ENCODE data around the gene MPIG6B. TPM values are rescaled to one million over a fixed set of nuclear protein-coding genes. Genes with fewer than 3 reads are reported as not detected.

MPIG6B gene
- total RNA-seq, 1 experiment from 2014 or later: not detected

DNA sequence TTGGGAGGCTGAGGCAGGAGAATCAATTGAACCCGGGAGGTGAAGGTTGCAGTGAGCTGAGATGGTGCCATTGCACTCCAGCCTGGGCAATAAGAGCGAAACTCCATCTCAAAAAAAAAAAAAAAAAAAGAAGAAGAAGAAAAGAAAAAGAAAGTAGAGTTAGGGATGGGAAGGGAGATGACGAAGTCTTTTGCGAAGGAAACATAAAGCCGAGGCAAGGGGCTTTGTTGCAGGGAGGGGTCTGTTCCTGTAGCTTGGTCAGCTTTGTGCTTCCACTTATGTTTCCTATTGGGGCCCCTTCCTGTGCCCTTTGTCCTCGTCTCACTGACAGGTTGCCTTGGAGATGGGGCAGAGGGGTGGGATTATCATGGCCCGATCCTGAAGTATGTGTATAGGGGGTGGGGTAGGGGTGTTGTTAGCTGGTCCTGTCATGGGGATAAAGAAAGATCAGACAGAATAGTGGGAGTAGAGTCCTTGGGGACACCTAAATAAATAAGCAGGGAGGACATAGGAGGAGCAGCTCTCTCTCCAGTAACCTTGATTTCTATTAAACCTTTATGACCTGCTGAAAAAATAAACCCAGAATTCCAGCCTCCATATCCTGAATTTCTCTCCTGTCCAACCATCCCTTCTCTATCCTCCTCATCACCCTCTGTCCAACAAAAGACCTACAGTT, 14.3 kb downstream of the MPIG6B start:
- peak; percentile 67 for DNase-seq (ENCODE audit: low read depth)

DNA sequence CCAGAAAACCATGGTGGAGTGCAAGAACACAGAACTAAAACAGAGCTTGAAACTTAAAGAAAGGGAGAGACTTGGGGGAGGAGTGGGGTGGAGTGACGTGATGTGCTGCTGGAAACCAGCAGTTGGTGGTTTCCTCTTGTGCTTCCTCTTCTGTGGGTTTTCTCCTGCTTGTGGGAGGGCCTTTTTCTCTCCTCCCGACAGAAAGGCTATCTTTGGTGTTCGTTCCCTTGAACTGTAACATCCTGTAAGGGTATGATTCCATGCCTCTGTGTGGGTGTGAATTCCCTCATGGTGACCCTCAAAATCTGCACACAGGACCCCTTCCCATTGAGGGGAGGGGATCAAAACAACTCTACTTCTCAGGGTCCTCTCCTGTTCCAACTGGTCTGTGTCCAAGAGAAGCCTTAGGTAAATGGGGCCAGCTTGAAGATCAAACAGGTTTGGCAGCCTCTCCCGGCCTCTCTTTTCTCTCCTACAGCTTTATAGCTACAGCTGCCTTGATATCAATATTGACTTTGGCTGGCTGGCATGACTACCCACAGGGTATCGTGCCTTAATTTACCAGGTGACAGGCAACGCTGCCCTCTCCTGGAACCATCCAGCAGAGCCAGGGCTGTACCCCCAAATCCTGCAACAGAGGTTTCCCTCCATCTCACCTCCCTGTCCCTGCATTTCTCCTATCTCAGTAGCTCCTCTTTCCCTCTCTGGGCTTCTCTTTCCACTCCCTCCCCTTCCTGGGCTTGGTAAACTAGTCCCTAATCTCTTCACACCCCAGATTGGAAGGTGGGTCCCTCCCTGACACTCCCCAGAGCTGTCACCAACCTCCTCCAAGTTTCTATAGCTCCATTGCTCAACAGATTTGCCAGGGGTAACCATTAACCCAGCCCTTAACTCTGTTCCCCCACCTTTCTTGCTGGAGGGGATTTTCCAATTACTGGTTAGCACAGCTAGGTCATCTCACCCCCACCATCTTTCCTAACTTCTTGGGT, 15.1 kb downstream of the MPIG6B start:
- DNase-seq (ENCODE audit: low read depth): peak; percentile 93

DNA sequence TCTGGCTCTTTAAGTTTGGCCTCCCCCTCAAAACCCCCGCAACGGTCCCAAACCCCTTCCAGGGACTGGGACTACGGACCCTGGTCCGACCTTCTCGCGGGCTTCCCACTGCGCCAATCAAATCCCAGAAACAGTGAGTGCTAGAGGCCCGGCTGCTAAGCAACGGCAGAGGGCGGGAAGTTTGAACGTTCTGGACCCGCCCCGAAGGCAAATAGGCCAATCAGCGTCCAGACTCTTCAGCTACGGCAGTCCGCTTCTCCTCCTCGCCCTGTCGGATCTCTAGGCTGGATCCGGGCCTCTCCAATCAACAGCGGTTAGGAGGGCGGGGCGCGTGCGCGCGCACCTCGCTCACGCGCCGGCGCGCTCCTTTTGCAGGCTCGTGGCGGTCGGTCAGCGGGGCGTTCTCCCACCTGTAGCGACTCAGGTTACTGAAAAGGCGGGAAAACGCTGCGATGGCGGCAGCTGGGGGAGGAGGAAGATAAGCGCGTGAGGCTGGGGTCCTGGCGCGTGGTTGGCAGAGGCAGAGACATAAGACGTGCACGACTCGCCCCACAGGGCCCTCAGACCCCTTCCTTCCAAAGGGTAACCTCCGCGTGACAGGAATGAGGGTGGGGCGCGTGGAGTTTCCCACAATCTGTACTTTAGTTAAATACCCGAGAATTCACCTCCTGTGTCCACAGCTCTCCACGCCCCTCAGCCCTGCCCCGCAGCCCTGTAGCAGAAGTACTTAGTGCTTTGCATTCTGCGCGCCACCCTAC, 16.6 kb downstream of the MPIG6B start, which contains the start of gene MSH5:
TSS of gene MSH5 (plus strand) at position 367 of the 758 bp plus-strand sequence. CDS start 462 bp downstream, outside the sequence.
- DNase-seq (ENCODE audit: low read depth): peak; percentile 100

GRCh38 chr6:31740397-31741223, 17.4 kb downstream of the MPIG6B start:
- DNase-seq (ENCODE audit: low read depth): no peak

DNA sequence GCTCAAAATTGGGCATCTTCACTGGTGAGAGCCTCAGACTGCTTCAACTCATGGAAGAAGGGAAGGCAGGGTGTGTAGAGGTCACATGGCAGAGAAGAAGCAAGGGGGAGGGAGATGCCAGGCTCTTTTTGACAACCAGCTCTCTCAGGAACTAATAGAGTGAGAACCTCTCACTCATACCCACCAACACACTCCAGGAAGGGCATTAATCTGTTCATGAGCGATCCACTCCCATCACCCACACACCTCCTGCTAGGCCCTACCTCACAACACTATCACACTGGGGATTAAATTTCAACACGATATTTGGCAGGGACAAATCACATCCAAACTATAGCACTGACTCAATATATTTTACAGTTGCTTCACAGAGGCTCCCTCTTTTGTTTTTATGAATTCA, 18.6 kb downstream of the MPIG6B start:
- no peak for DNase-seq (ENCODE audit: low read depth)

- no peak for DNase-seq (ENCODE audit: low read depth)
Observed at GRCh38 chr6:31742894-31743293, 19.7 kb downstream of the MPIG6B start.

DNA sequence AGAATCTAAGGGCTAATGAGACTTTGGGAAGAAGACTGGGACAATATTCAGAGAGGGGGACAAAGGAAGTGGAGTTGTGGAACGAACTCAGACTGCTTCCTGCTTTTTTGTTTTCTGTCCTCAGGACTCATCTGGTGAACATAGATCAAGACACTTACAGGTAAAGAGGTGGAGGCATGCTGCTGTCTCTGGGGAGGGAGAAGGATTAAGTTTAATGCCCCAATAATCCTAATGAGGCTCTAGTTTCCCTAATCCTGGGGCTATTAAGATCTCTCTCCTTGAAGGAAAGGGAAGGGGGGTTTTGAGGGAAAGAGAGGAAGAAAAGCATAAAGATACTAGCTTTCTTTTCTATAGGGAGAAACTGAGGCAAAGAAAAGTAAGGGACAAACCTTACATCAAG, 21.2 kb downstream of the MPIG6B start:
- DNase-seq (ENCODE audit: low read depth): no peak

DNA sequence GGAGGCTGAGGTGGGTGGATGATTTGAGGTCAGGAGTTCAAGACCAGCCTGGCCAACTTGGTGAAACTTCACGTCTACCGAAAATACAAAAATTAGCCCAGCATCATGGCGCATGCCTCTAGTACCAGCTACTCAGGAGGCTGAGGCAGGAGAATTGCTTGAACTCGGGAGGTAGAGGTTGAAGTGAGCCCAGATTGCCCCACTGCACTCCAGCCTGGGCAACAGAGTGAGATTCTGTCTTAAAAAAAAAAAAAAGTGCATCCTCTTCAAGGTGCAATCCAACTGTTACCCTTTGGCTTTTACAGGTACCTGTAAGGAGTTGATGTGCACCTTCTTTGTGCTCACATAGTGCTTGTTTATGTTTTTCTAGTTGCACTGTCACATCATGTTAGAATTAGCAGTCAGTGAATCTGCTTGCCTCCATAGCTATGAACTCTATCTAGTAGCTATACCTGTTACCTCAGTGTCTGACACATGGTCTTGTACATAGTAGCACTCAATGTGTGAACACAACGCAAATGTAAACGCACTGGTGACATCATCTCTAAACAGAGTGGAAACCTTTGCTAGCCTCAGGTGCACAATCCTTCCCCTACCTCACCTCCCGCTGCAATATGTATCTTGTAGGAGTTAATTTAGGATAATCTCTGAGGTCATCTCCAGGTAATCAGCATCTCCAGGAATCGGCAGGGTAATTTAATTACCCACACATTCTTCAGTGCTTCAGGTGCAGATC, 26.3 kb downstream of the MPIG6B start:
- no peak for DNase-seq (ENCODE audit: low read depth)

GRCh38 chr6:31750411-31751022, 27.3 kb downstream of the MPIG6B start:
- DNase-seq (ENCODE audit: low read depth): peak; percentile 74

DNA sequence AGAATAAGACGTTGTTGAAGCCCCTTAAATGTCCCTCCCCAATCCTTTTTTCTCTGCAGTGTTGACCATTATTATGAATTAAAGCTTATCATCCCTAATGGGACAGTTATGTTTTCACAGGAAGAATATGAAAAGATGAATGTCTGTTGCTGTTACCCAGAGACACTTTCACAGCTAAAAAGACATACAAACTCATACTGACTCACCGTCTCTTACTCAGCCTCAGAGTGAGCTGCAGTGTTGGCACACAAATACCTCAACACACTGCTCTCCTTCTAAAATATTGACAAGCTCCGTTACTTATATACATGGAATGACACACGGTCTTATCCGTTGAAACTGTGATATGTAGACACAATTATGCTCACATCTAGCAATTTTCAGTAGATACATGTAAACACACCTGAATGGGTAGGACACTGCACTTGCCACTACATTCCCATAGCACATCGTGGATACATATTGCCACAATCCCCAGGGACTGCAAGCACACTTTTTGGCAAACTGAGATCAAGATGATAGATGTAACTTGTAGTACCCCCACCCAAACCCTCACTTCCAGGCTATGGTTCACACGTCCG, 29.7 kb downstream of the MPIG6B start:
- DNase-seq (ENCODE audit: low read depth): peak; percentile 86

GRCh38 chr6:31758281-31758680, 35.1 kb downstream of the MPIG6B start:
- DNase-seq (ENCODE audit: low read depth): no peak

- DNase-seq (ENCODE audit: low read depth): no peak
Observed at GRCh38 chr6:31760790-31761189, 37.6 kb downstream of the MPIG6B start.

- DNase-seq (ENCODE audit: low read depth): no peak
Observed at GRCh38 chr6:31761343-31761742, 38.2 kb downstream of the MPIG6B start.

- DNase-seq (ENCODE audit: low read depth): no peak
Observed at GRCh38 chr6:31762356-31762755, 39.2 kb downstream of the MPIG6B start, which contains the start of gene SAPCD1. Gene SAPCD1 (plus strand): TSS chr6:31762656. CDS start chr6:31763055, 399 bp downstream.

DNA sequence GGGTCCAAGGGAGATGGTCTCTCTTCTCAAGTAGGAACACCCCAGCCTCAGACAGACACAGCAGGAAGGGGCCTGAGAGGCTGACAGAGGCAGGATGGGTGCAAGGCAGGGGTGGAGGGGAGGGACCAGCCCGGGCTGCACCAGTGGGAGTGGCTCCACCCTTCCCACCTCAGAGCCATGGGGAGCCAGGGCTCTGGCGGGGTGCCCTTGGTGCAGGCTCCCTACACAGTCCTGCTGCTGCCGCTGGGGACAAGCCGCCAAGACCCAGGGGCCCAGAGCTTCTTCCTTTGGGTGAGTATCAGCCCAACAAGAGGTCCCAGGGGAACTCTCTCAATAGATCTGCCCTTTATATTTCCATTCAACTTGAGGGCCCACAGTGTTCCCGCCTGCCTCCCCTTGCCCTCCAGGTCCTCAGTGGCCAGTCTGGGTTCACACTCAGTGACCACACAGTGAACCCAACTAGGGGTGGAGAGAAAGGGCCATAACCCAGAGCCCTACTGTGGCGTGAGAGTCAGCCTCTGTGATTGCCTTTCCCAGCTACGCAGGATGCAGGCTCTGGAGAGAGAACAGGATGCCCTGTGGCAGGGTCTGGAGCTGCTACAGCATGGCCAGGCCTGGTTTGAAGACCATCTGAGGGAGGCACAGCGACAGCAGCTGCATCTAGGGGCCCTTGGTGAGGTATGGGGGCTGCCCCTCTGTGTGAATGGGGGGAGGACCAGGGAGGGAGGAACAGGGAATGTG, 39.9 kb downstream of the MPIG6B start:
- no peak for DNase-seq (ENCODE audit: low read depth)

DNA sequence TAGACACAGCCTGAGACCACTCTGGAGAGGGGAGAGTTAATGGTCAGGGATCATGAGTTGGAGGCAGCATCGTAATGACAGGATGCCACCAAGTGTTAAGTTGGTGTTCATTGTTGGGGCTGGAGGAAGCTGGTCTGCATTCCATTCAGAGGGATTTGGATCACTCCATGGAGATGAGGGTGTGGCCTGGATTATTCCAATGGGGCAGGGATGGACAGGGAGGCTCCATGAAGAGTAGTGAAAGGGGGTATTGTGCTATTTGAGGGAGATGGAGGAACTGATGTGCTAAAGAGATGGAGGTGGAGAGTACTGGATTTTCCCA, 40.4 kb downstream of the MPIG6B start:
- DNase-seq (ENCODE audit: low read depth): no peak

GRCh38 chr6:31764198-31764597, 41.0 kb downstream of the MPIG6B start:
- DNase-seq (ENCODE audit: low read depth): no peak

DNA sequence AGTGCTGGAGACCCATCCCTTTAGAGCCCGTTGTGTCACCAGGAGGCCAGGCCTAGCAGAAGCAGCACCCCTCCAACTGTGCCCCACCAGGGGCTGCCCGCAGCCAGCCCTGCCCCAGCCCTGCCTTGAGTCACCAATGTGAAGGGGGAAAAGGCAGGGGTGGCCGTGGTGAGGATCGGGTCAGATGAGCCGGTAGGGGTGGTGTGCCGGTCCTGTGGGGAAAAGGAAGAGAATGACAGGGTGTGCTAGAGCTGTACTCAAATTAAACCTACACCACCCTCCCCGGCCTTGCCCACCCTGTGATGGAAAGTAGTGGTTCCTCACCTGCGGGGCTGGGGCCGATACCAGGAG, 42.4 kb downstream of the MPIG6B start:
- DNase-seq (ENCODE audit: low read depth): no peak

Measured in Daoy (cell line).